Keratinocyte (primary cell): Measurements from ENCODE around the gene QRICH2. TPM values are rescaled to one million over a fixed set of nuclear protein-coding genes. Genes with fewer than 3 reads are reported as not detected.
A peak's percentile ranks its signal among the peaks of the same experiment; 100 is the strongest.
"Not testable (repeated sequence)": the region's sequence is repeated elsewhere in the genome, so short reads cannot be mapped to it uniquely, and the experiment has no call there.

Source experiments
- DNase-seq: peaks from one replicate; pipeline ENCODE4 v3.0.0-alpha.2; 2011; ENCODE audit warnings: low read depth, missing footprints, low spot score
- FAIRE-seq: peaks from 2 replicates; lab custom pipeline; 2011; peaks lifted over from hg19 to GRCh38; lab: Jason Lieb, UNC
- H2AFZ ChIP-seq: 2 replicates; pipeline ENCODE4 v1.6.0; 2012; ENCODE audit warnings: low read length, control low read depth, inconsistent platforms; ENCODE audit not compliant: control insufficient read depth
- H3K27ac ChIP-seq: 2 replicates; pipeline ENCODE4 v1.5.1; 2011; ENCODE audit warnings: low read length; ENCODE audit not compliant: control insufficient read depth, insufficient read depth
- H3K27me3 ChIP-seq: 3 replicates; pipeline ENCODE4 v1.6.0; 2011; ENCODE audit warnings: low read length; ENCODE audit not compliant: control insufficient read depth, insufficient read depth; ENCODE audit errors: extremely low read depth
- H3K36me3 ChIP-seq, 2 experiments: 2 replicates in 1 of 2; 3 replicates in 1 of 2; pipeline ENCODE4 v1.5.1; 2011; ENCODE audit warnings: low read length in 2 of 2, mild to moderate bottlenecking in 1 of 2; ENCODE audit not compliant: control insufficient read depth in 2 of 2, insufficient read depth in 2 of 2; ENCODE audit errors: extremely low read depth in 1 of 2
- H3K4me1 ChIP-seq: 3 replicates; pipeline ENCODE4 v1.5.1; 2011; ENCODE audit warnings: low read length; ENCODE audit not compliant: control insufficient read depth, insufficient read depth; ENCODE audit errors: extremely low read depth
- H3K4me2 ChIP-seq: 3 replicates; pipeline ENCODE4 v1.6.0; 2011; ENCODE audit warnings: low read depth, low read length; ENCODE audit not compliant: control insufficient read depth, insufficient read depth; ENCODE audit errors: extremely low read depth
- H3K4me3 ChIP-seq, 3 experiments: fragments of 200-600 bp in 1 of 3; sonication (generic) in 1 of 3; 2 replicates in 2 of 3; 3 replicates in 1 of 3; pipeline ENCODE4 v1.5.1; 2011 to 2016; ENCODE audit warnings: low read length in 3 of 3, mild to moderate bottlenecking in 3 of 3, control low read depth in 2 of 3, inconsistent platforms in 1 of 3, low read depth in 1 of 3, mixed read lengths in 1 of 3, mixed run types in 1 of 3, moderate library complexity in 1 of 3; ENCODE audit not compliant: control insufficient read depth in 2 of 3, insufficient read depth in 2 of 3; ENCODE audit errors: extremely low read depth in 1 of 3
- H3K79me2 ChIP-seq: 2 replicates; pipeline ENCODE4 v1.6.0; 2012; ENCODE audit warnings: low read length; ENCODE audit not compliant: control insufficient read depth, insufficient read depth
- H3K9ac ChIP-seq: 3 replicates; pipeline ENCODE4 v1.6.0; 2011; ENCODE audit warnings: low read length; ENCODE audit not compliant: control insufficient read depth, insufficient read depth; ENCODE audit errors: extremely low read depth
- H3K9me1 ChIP-seq: 3 replicates; pipeline ENCODE4 v1.6.0; 2011; ENCODE audit warnings: low read length; ENCODE audit not compliant: control insufficient read depth, insufficient read depth; ENCODE audit errors: extremely low read depth
- H3K9me3 ChIP-seq: 2 replicates; pipeline ENCODE4 v1.5.1; 2012; ENCODE audit warnings: low read depth, low read length; ENCODE audit not compliant: control insufficient read depth
- H4K20me1 ChIP-seq: 3 replicates; pipeline ENCODE4 v1.6.0; 2011; ENCODE audit warnings: low read length; ENCODE audit not compliant: control insufficient read depth, insufficient read depth; ENCODE audit errors: extremely low read depth
- dilution Hi-C: fragments of 300-500 bp; cut with MboI; formaldehyde crosslinking; loops from one replicate; pipeline ENCODE4 v1.7.0; 2020; ENCODE audit warnings: low sequenced_read_pairs; ENCODE audit not compliant: extremely low pct_ligation_motif_present
- polyA plus RNA-seq, 5 experiments: library from polyadenylated mRNA; depleted of rRNA in 3 of 5; stranded (reverse) in 3 of 5; stranded (forward) in 1 of 5; unstranded in 1 of 5; fragments of >200 nt; gene quantifications; 1 replicate in 1 of 5; 2 replicates in 3 of 5; 3 replicates in 1 of 5; pipeline versions ENCODE4 v1.2.1 to v1.2.3, GENCODE V29; 2011 to 2012; ENCODE audit warnings: missing spikeins in 2 of 5, low read depth in 1 of 5, low replicate concordance in 1 of 5
- small RNA-seq, 3 experiments: library from RNA; depleted of rRNA; stranded (forward); fragments of <200 nt; gene quantifications; one replicate each; pipeline ENCODE3, GENCODE V24; 2012; ENCODE audit warnings: low read depth in 3 of 3, low replicate concordance in 1 of 3; ENCODE audit not compliant: insufficient read length in 3 of 3

QRICH2 gene
- polyA plus RNA-seq, 1 donor (not counting 4 experiments of a cell fraction or from before 2014, with no cell fraction given), result 1.6 TPM

- H3K9me3 ChIP-seq, H4K20me1 ChIP-seq, H3K9ac ChIP-seq, H3K9me1 ChIP-seq, H3K4me2 ChIP-seq, H2AFZ ChIP-seq, DNase-seq, H3K4me3 ChIP-seq, H3K36me3 ChIP-seq, H3K27ac ChIP-seq, H3K4me1 ChIP-seq, dilution Hi-C loops, H3K79me2 ChIP-seq: not testable (repeated sequence)
- FAIRE-seq, result peak; percentile 23
- peaks cover 11% of the 10 kb centered on the region for H3K27me3 ChIP-seq
Measured at GRCh38 chr17:76225373-76226086, 82.5 kb downstream of the QRICH2 start.

Small RNA genes within 50 kb of the gene (small RNA-seq; reads per million reads assigned to genes)
- gene RF00019 (0 reads per million in 3 experiments), gene RNU6-24P (0 to 0.67 (median 0) reads per million in 3 experiments)

Other genes with a start within 250 kb of the QRICH2 start
- 59.0 to 87.1 TPM (median 81.3 TPM) in 3 replicates for gene SRP68, start 235.8 kb downstream of the QRICH2 start, polyA plus RNA-seq
- gene GALR2, start 233.5 kb downstream of the QRICH2 start, polyA plus RNA-seq, result 0.06 TPM in 1 of 3 replicates, not detected in the others
- not detected in 3 replicates for gene ZACN, start 229.1 kb downstream of the QRICH2 start, polyA plus RNA-seq
- gene EXOC7, start 204.5 kb downstream of the QRICH2 start, polyA plus RNA-seq, result 60.6 to 90.9 TPM (median 61.0 TPM) in 3 replicates
- 0.01 to 0.03 TPM (median 0.02 TPM) in 3 replicates for gene FOXJ1, start 167.0 kb downstream of the QRICH2 start, polyA plus RNA-seq
- not detected in 3 replicates for gene RNF157, start 67.8 kb downstream of the QRICH2 start, polyA plus RNA-seq
- 9.4 to 33.9 TPM (median 28.7 TPM) in 3 replicates for gene UBALD2, start 42.9 kb downstream of the QRICH2 start, polyA plus RNA-seq
- gene PRPSAP1, start 45.6 kb upstream of the QRICH2 start, polyA plus RNA-seq, result 41.7 to 76.4 TPM (median 51.4 TPM) in 3 replicates
- 50.2 to 113 TPM (median 84.7 TPM) in 3 replicates for gene SPHK1, start 76.3 kb upstream of the QRICH2 start, polyA plus RNA-seq
- gene UBE2O, start 144.9 kb upstream of the QRICH2 start, polyA plus RNA-seq, result 8.9 to 12.3 TPM (median 10.9 TPM) in 3 replicates
- not detected in 3 replicates for gene AANAT, start 159.3 kb upstream of the QRICH2 start, polyA plus RNA-seq
- gene RHBDF2, start 193.1 kb upstream of the QRICH2 start, polyA plus RNA-seq, result 14.9 to 22.6 TPM (median 20.6 TPM) in 3 replicates
- gene CYGB, start 229.4 kb upstream of the QRICH2 start, polyA plus RNA-seq, result 10.3 to 26.1 TPM (median 15.3 TPM) in 3 replicates
- gene PRCD, start 231.8 kb upstream of the QRICH2 start, polyA plus RNA-seq, result 0.65 to 1.7 TPM (median 1.2 TPM) in 3 replicates